ENCODE data around the gene SLC7A5.
A peak's percentile ranks its signal among the peaks of the same experiment; 100 is the strongest.
"Not testable (repeated sequence)": the region's sequence is repeated elsewhere in the genome, so short reads cannot be mapped to it uniquely, and the experiment has no call there.

SLC7A5 gene

GRCh38 chr16:87882436-87883019, 13.2 kb upstream of the SLC7A5 start:
- Histone ChIP-seq H3K4me3 (ENCODE audit: low read length) (no peak overlapping the region), H3K36me3 (ENCODE audit: insufficient read depth, low read length) (no peaks in the 10 kb centered on the region), H3K27me3 (ENCODE audit: insufficient read depth, low read length) (no peaks in the 10 kb centered on the region), H3K9ac (ENCODE audit: low read depth, low read length) (no peak overlapping the region), H3K4me1 (ENCODE audit: insufficient read depth, low read length) (peaks cover 5% of the 10 kb centered on the region; the same call in 1 of the 2 replicates), H3K27ac (ENCODE audit: low read depth, low read length) (no peak overlapping the region), H3K9me3 (ENCODE audit: insufficient read depth, low read depth, low read length) (no peaks in the 10 kb centered on the region)
- WGBS, result 93% methylated on average over 28 of the region's 29 CpGs

- H3K9me3 ChIP-seq (ENCODE audit: insufficient read depth, low read depth, low read length), result no peaks in the 10 kb centered on the region
- H3K4me3 ChIP-seq (ENCODE audit: low read length), result no peak overlapping the region
- 56% methylated on average over 20 of the region's 24 CpGs for WGBS
- H3K4me1 ChIP-seq (ENCODE audit: insufficient read depth, low read length), result peaks cover 5% of the 10 kb centered on the region; the same call in 1 of the 2 replicates
- H3K27ac ChIP-seq (ENCODE audit: low read depth, low read length), result no peak overlapping the region
- H3K36me3 ChIP-seq (ENCODE audit: insufficient read depth, low read length), result no peaks in the 10 kb centered on the region
- H3K27me3 ChIP-seq (ENCODE audit: insufficient read depth, low read length), result no peaks in the 10 kb centered on the region
- no peak overlapping the region for H3K9ac ChIP-seq (ENCODE audit: low read depth, low read length)
Observed at GRCh38 chr16:87881324-87882200, 12.3 kb upstream of the SLC7A5 start.

GRCh38 chr16:87880117-87880696, 10.9 kb upstream of the SLC7A5 start:
- Histone ChIP-seq H3K4me1 (ENCODE audit: insufficient read depth, low read length) (peaks cover 6% of the 10 kb centered on the region), H3K9ac (ENCODE audit: low read depth, low read length) (no peak overlapping the region)
- 78% methylated on average over 17 of the region's 17 CpGs for WGBS

GRCh38 chr16:87879411-87880013, 10.2 kb upstream of the SLC7A5 start:
- not testable (repeated sequence) for H3K4me3 ChIP-seq (ENCODE audit: low read length); H3K27ac ChIP-seq (ENCODE audit: low read depth, low read length); H3K27me3 ChIP-seq (ENCODE audit: insufficient read depth, low read length); H3K9ac ChIP-seq (ENCODE audit: low read depth, low read length); H3K9me3 ChIP-seq (ENCODE audit: insufficient read depth, low read depth, low read length); H3K36me3 ChIP-seq (ENCODE audit: insufficient read depth, low read length)
- WGBS, result 94% methylated on average over 5 of the region's 5 CpGs
- H3K4me1 ChIP-seq (ENCODE audit: insufficient read depth, low read length), result peaks cover 12% of the 10 kb centered on the region

More at GRCh38 chr16:87880117-87880696, 10.9 kb upstream of the SLC7A5 start:
- Histone ChIP-seq H3K9me3 (ENCODE audit: insufficient read depth, low read depth, low read length) (no peaks in the 10 kb centered on the region), H3K27ac (ENCODE audit: low read depth, low read length) (no peak overlapping the region), H3K36me3 (ENCODE audit: insufficient read depth, low read length) (no peaks in the 10 kb centered on the region), H3K4me3 (ENCODE audit: low read length) (no peak overlapping the region), H3K27me3 (ENCODE audit: insufficient read depth, low read length) (no peaks in the 10 kb centered on the region)

- H3K4me3 ChIP-seq (ENCODE audit: low read length), result no peak overlapping the region
- H3K27me3 ChIP-seq (ENCODE audit: insufficient read depth, low read length), result no peaks in the 10 kb centered on the region
Observed at GRCh38 chr16:87878704-87879103, 9.4 kb upstream of the SLC7A5 start.

GRCh38 chr16:87877942-87878507, 8.7 kb upstream of the SLC7A5 start:
- Histone ChIP-seq H3K9ac (ENCODE audit: low read depth, low read length) (no peak overlapping the region), H3K36me3 (ENCODE audit: insufficient read depth, low read length) (no peaks in the 10 kb centered on the region), H3K27ac (ENCODE audit: low read depth, low read length) (no peak overlapping the region), H3K9me3 (ENCODE audit: insufficient read depth, low read depth, low read length) (no peaks in the 10 kb centered on the region), H3K27me3 (ENCODE audit: insufficient read depth, low read length) (no peaks in the 10 kb centered on the region), H3K4me1 (ENCODE audit: insufficient read depth, low read length) (peaks cover 16% of the 10 kb centered on the region), H3K4me3 (ENCODE audit: low read length) (no peak overlapping the region)
- 86% methylated on average over 19 of the region's 19 CpGs for WGBS

More at GRCh38 chr16:87878704-87879103, 9.4 kb upstream of the SLC7A5 start:
- H3K27ac ChIP-seq (ENCODE audit: low read depth, low read length), result no peak overlapping the region
- no peaks in the 10 kb centered on the region for H3K36me3 ChIP-seq (ENCODE audit: insufficient read depth, low read length)
- H3K9me3 ChIP-seq (ENCODE audit: insufficient read depth, low read depth, low read length), result no peaks in the 10 kb centered on the region
- H3K4me1 ChIP-seq (ENCODE audit: insufficient read depth, low read length), result peaks cover 16% of the 10 kb centered on the region
- H3K9ac ChIP-seq (ENCODE audit: low read depth, low read length), result no peak overlapping the region
- WGBS, result 41% methylated on average over 5 of the region's 5 CpGs

GRCh38 chr16:87874639-87875427, 5.5 kb upstream of the SLC7A5 start:
- Histone ChIP-seq H3K27me3 (ENCODE audit: insufficient read depth, low read length) (peaks cover 4% of the 10 kb centered on the region; the same call in 1 of the 2 replicates), H3K27ac (ENCODE audit: low read depth, low read length) (peak overlapping the region; percentile 94; the same call in 1 of the 2 replicates), H3K4me3 (ENCODE audit: low read length) (peak overlapping the region; percentile 3; the same call in 1 of the 2 replicates), H3K9me3 (ENCODE audit: insufficient read depth, low read depth, low read length) (no peaks in the 10 kb centered on the region), H3K4me1 (ENCODE audit: insufficient read depth, low read length) (peaks cover 28% of the 10 kb centered on the region), H3K9ac (ENCODE audit: low read depth, low read length) (peak overlapping the region; percentile 41; the same call in 1 of the 2 replicates), H3K36me3 (ENCODE audit: insufficient read depth, low read length) (no peaks in the 10 kb centered on the region)
- 9% methylated on average over 24 of the region's 24 CpGs for WGBS

GRCh38 chr16:87870418-87871291, 1.3 kb upstream of the SLC7A5 start:
- H3K36me3 ChIP-seq (ENCODE audit: insufficient read depth, low read length); H3K9me3 ChIP-seq (ENCODE audit: insufficient read depth, low read depth, low read length): not testable (repeated sequence)
- 8% methylated on average over 21 of the region's 24 CpGs for WGBS
- H3K27me3 ChIP-seq (ENCODE audit: insufficient read depth, low read length), result peaks cover 38% of the 10 kb centered on the region
- peaks cover 28% of the 10 kb centered on the region for H3K4me1 ChIP-seq (ENCODE audit: insufficient read depth, low read length)
- H3K9ac ChIP-seq (ENCODE audit: low read depth, low read length), result peak overlapping the region; percentile 76
- peak overlapping the region; percentile 26; the same call in 1 of the 2 replicates for H3K4me3 ChIP-seq (ENCODE audit: low read length)
- peak overlapping the region; percentile 93 for H3K27ac ChIP-seq (ENCODE audit: low read depth, low read length)

GRCh38 chr16:87869879-87870417, 641 bp upstream of the SLC7A5 start:
- H3K27me3 ChIP-seq (ENCODE audit: insufficient read depth, low read length), result peaks cover 43% of the 10 kb centered on the region
- peak overlapping the region; percentile 81; the same call in 1 of the 2 replicates for H3K27ac ChIP-seq (ENCODE audit: low read depth, low read length)
- H3K4me3 ChIP-seq (ENCODE audit: low read length), result peak overlapping the region; percentile 26; the same call in 1 of the 2 replicates
- H3K9me3 ChIP-seq (ENCODE audit: insufficient read depth, low read depth, low read length), result not testable (repeated sequence)
- WGBS, result 14% methylated on average over 18 of the region's 18 CpGs
- peaks cover 25% of the 10 kb centered on the region for H3K4me1 ChIP-seq (ENCODE audit: insufficient read depth, low read length)
- H3K9ac ChIP-seq (ENCODE audit: low read depth, low read length), result peak overlapping the region; percentile 76; the same call in 1 of the 2 replicates
- peaks cover 10% of the 10 kb centered on the region; the same call in 1 of the 2 replicates for H3K36me3 ChIP-seq (ENCODE audit: insufficient read depth, low read length)
